Activated naive CD4-positive, alpha-beta T cell treated with anti-CD3 and anti-CD28 coated beads, Interleukin-2, amount 10 ng/mL, durations not matched to agents 7 days and 5 days (primary cell): Measurements from ENCODE around the gene ATP6V0C.

Experiments used
- CTCF ChIA-PET: fragments of 350-600 bp; sonication (Branson Sonifier 250); formaldehyde crosslinking; loops from one replicate; lab custom pipeline; 2021; ENCODE audit warnings: antibody characterized with exemption; lab: Charles Lee
- DNase-seq: peaks from one replicate; pipeline ENCODE4 v3.0.0-alpha.2; 2020
- H3K27ac Mint-ChIP-seq: one replicate; pipeline ENCODE4 v1.8.0; 2021; ENCODE audit warnings: mild to moderate bottlenecking, moderate library complexity, mixed read lengths
- H3K27me3 Mint-ChIP-seq: one replicate; pipeline ENCODE4 v1.8.0; 2021; ENCODE audit warnings: mild to moderate bottlenecking, mixed read lengths
- H3K36me3 Mint-ChIP-seq: one replicate; pipeline ENCODE4 v1.8.0; 2021; ENCODE audit warnings: mixed read lengths
- H3K4me1 Mint-ChIP-seq: one replicate; pipeline ENCODE4 v1.8.0; 2021; ENCODE audit warnings: mixed read lengths
- H3K4me3 Mint-ChIP-seq: one replicate; pipeline ENCODE4 v1.8.0; 2021; ENCODE audit warnings: mild to moderate bottlenecking, moderate library complexity, mixed read lengths
- H3K9me3 Mint-ChIP-seq: one replicate; pipeline ENCODE4 v1.8.0; 2021; ENCODE audit warnings: mixed read lengths

ATP6V0C gene

GRCh38 chr16:2500918-2501750, 12.6 kb upstream of the ATP6V0C start:
- no peaks in the 10 kb centered on the region for H3K9me3 Mint-ChIP-seq
- no peaks in the 10 kb centered on the region for H3K4me1 Mint-ChIP-seq
- H3K27ac Mint-ChIP-seq = no peak overlapping the region
- H3K27me3 Mint-ChIP-seq = peaks cover 4% of the 10 kb centered on the region
- H3K36me3 Mint-ChIP-seq = no peaks in the 10 kb centered on the region
- DNase-seq = peak; percentile 88
- CTCF ChIA-PET = interaction anchor here (0.5 to 2.5 kb wide), 20 partner anchors 8 to 482 kb away, joined by 3 to 13 read pairs (median 4); partner anchors contain the start of genes CCNF and TBC1D24
- H3K4me3 Mint-ChIP-seq = no peak overlapping the region

- Mint-ChIP-seq H3K27ac (no peak overlapping the region), H3K27me3 (peaks cover 8% of the 10 kb centered on the region), H3K36me3 (no peaks in the 10 kb centered on the region), H3K4me3 (no peak overlapping the region), H3K4me1 (no peaks in the 10 kb centered on the region), H3K9me3 (no peaks in the 10 kb centered on the region)
- CTCF ChIA-PET = interaction anchor here (0.5 to 2.5 kb wide), 17 partner anchors 7 to 483 kb away, joined by 3 to 13 read pairs (median 4); partner anchors contain the start of genes CCNF and TBC1D24
- no peak for DNase-seq
Observed at GRCh38 chr16:2501946-2502895, 11.5 kb upstream of the ATP6V0C start.

GRCh38 chr16:2505695-2506094, 8.1 kb upstream of the ATP6V0C start:
- Mint-ChIP-seq H3K27ac (no peak overlapping the region), H3K4me1 (peaks cover 2% of the 10 kb centered on the region), H3K36me3 (no peaks in the 10 kb centered on the region), H3K27me3 (peaks cover 16% of the 10 kb centered on the region), H3K4me3 (no peak overlapping the region), H3K9me3 (no peaks in the 10 kb centered on the region)
- CTCF ChIA-PET = no interaction called here
- DNase-seq = no peak

GRCh38 chr16:2507052-2507659, 6.6 kb upstream of the ATP6V0C start:
- no peak overlapping the region for H3K4me3 Mint-ChIP-seq
- peaks cover 28% of the 10 kb centered on the region for H3K27me3 Mint-ChIP-seq
- no peaks in the 10 kb centered on the region for H3K36me3 Mint-ChIP-seq
- peaks cover 4% of the 10 kb centered on the region for H3K4me1 Mint-ChIP-seq
- DNase-seq = no peak
- CTCF ChIA-PET = interaction anchor here (0.6 to 0.8 kb wide), 2 partner anchors 236 to 579 kb away, joined by 3 read pairs; no protein-coding TSS in a partner anchor
- H3K27ac Mint-ChIP-seq = no peak overlapping the region
- no peaks in the 10 kb centered on the region for H3K9me3 Mint-ChIP-seq

GRCh38 chr16:2507665-2508064, 6.1 kb upstream of the ATP6V0C start:
- Mint-ChIP-seq H3K4me1 (peaks cover 9% of the 10 kb centered on the region), H3K4me3 (no peak overlapping the region), H3K27me3 (peaks cover 33% of the 10 kb centered on the region), H3K9me3 (no peaks in the 10 kb centered on the region), H3K27ac (no peak overlapping the region), H3K36me3 (no peaks in the 10 kb centered on the region)
- CTCF ChIA-PET = interaction anchor here (0.8 kb wide), 1 partner anchor 237 kb away, joined by 3 read pairs; no protein-coding TSS in a partner anchor
- no peak for DNase-seq

- H3K27me3 Mint-ChIP-seq = peaks cover 33% of the 10 kb centered on the region
- no peaks in the 10 kb centered on the region for H3K9me3 Mint-ChIP-seq
- H3K27ac Mint-ChIP-seq = no peak overlapping the region
- H3K36me3 Mint-ChIP-seq = no peaks in the 10 kb centered on the region
- H3K4me3 Mint-ChIP-seq = no peak overlapping the region
- peaks cover 17% of the 10 kb centered on the region for H3K4me1 Mint-ChIP-seq
- CTCF ChIA-PET = interaction anchor here (1.7 kb wide), 1 partner anchor 7 kb away, joined by 5 read pairs; no protein-coding TSS in a partner anchor
- no peak for DNase-seq
Observed at GRCh38 chr16:2508722-2509400, 4.9 kb upstream of the ATP6V0C start.

GRCh38 chr16:2511128-2511800, 2.5 kb upstream of the ATP6V0C start:
- Mint-ChIP-seq H3K4me3 (no peak overlapping the region), H3K9me3 (no peaks in the 10 kb centered on the region), H3K36me3 (peaks cover 2% of the 10 kb centered on the region), H3K27me3 (peaks cover 29% of the 10 kb centered on the region), H3K4me1 (peaks cover 33% of the 10 kb centered on the region), H3K27ac (no peak overlapping the region)
- no peak for DNase-seq
- CTCF ChIA-PET = interaction anchor here (0.9 kb wide), 1 partner anchor 16 kb away, joined by 4 read pairs; no protein-coding TSS in a partner anchor

GRCh38 chr16:2511996-2512734, 1.6 kb upstream of the ATP6V0C start:
- CTCF ChIA-PET = no interaction called here
- Mint-ChIP-seq H3K9me3 (no peaks in the 10 kb centered on the region), H3K4me3 (peak overlapping the region; percentile 91), H3K36me3 (peaks cover 8% of the 10 kb centered on the region), H3K4me1 (peaks cover 42% of the 10 kb centered on the region), H3K27me3 (peaks cover 26% of the 10 kb centered on the region), H3K27ac (peak overlapping the region; percentile 95)
- no peak for DNase-seq

- peak overlapping the region; percentile 91 for H3K4me3 Mint-ChIP-seq
- no peaks in the 10 kb centered on the region for H3K9me3 Mint-ChIP-seq
- H3K27me3 Mint-ChIP-seq = peaks cover 24% of the 10 kb centered on the region
- peak; percentile 38 for DNase-seq
- peaks cover 8% of the 10 kb centered on the region for H3K36me3 Mint-ChIP-seq
- H3K27ac Mint-ChIP-seq = peak overlapping the region; percentile 95
- CTCF ChIA-PET = no interaction called here
- H3K4me1 Mint-ChIP-seq = peaks cover 46% of the 10 kb centered on the region
Observed at GRCh38 chr16:2512735-2513404, 882 bp upstream of the ATP6V0C start.

GRCh38 chr16:2514333-2515179, 804 bp downstream of the ATP6V0C start:
- Mint-ChIP-seq H3K4me3 (peak overlapping the region; percentile 91), H3K4me1 (peaks cover 51% of the 10 kb centered on the region), H3K36me3 (peaks cover 9% of the 10 kb centered on the region), H3K27ac (peak overlapping the region; percentile 94), H3K27me3 (peaks cover 24% of the 10 kb centered on the region), H3K9me3 (no peaks in the 10 kb centered on the region)
- DNase-seq = peak; percentile 59
- CTCF ChIA-PET = no interaction called here

- peak overlapping the region; percentile 94 for H3K27ac Mint-ChIP-seq
- peaks cover 17% of the 10 kb centered on the region for H3K27me3 Mint-ChIP-seq
- H3K36me3 Mint-ChIP-seq = peaks cover 14% of the 10 kb centered on the region
- peak overlapping the region; percentile 91 for H3K4me3 Mint-ChIP-seq
- DNase-seq = no peak
- H3K9me3 Mint-ChIP-seq = no peaks in the 10 kb centered on the region
- CTCF ChIA-PET = no interaction called here
- peaks cover 56% of the 10 kb centered on the region for H3K4me1 Mint-ChIP-seq
Observed at GRCh38 chr16:2515180-2515851, 1.6 kb downstream of the ATP6V0C start.
